RKO (cell line): ENCODE results near the gene CACNA2D3.

ENCODE experiments used
- DNase-seq: peaks from one replicate; pipeline ENCODE4 v3.0.0-alpha.2; 2016; ENCODE audit warnings: low spot score

Gene CACNA2D3

GRCh38 chr3:54274607-54275006 lies 152.3 kb downstream of the CACNA2D3 start:
- DNase-seq = no peak

GRCh38 chr3:54279005-54279583 lies 156.7 kb downstream of the CACNA2D3 start:
- no peak for DNase-seq

DNA sequence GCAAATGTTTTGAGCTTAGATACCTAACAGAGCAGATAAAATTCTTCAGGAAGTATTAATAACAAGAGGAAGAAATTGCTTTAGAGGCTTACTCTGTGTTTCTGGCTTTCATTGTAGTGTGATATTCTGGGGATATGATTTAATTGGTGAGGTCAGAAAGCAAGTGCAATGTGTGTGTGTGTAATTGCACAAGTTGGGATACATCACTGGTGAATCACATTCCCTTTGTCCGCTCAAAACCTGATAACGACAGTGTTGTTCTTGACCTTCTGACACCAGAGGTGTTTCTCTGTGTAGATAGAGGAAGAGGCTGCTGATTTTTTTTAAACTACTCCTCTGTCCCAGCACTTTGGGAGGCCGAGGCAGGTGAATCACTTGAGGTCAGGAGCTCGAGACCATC lies 161.1 kb downstream of the CACNA2D3 start:
- DNase-seq = no peak

DNA sequence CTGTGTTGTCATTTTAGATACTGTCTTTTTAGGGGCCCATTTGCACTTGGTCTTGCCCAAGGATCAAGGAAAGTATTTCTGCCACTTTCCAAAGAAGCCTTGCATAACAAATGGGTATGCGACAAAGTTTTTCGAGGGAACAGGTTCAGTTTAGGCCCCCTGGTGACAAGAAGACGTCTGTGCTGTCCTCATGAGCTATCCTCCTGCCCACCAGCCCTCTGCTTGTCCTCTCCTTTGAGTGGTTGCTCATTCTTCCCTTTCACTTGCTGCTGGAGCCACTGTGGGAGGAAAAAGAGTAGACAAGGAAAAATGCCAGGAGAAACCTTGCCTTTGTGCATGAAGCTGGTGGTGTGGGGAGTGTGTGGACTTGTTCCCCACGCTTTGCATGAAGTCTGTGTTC lies 171.9 kb downstream of the CACNA2D3 start:
- DNase-seq = no peak

GRCh38 chr3:54296531-54296930 lies 174.2 kb downstream of the CACNA2D3 start:
- no peak for DNase-seq

DNA sequence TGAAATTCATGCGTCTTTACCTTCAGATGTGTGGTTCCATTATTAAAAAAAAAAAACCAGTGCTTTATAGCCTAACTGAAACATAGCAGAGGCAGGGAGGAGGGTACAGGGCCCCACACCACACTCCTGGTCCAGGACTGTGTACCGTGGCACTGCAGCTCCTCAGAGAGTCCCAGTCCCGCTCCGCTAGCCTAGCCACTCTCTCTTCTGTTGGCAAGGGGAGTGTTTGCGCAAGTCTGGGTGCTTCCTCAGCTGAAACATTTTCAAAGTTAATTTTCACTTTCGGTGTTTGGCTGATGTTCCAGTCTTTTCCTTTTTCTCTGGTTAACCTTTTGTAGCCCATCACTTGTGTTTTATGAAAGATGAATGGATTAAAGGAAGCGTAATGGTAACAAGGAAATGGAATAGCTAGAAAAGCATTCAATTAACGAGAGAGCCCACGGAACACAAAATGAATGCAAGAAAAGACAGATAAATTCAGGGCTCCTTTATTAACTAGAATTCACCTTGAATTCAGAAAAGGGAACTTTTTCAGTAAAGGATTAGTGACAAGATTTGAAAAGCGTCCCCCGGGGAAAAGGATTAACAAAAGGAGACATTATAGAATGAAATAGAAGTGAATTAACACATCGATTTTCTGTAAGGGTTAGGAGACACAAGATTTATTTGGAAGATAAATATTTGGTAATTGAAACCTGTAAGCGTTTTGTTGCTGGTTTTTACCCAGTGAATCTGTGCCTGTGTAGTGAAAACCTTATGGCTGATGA lies 177.0 kb downstream of the CACNA2D3 start:
- no peak for DNase-seq

DNA sequence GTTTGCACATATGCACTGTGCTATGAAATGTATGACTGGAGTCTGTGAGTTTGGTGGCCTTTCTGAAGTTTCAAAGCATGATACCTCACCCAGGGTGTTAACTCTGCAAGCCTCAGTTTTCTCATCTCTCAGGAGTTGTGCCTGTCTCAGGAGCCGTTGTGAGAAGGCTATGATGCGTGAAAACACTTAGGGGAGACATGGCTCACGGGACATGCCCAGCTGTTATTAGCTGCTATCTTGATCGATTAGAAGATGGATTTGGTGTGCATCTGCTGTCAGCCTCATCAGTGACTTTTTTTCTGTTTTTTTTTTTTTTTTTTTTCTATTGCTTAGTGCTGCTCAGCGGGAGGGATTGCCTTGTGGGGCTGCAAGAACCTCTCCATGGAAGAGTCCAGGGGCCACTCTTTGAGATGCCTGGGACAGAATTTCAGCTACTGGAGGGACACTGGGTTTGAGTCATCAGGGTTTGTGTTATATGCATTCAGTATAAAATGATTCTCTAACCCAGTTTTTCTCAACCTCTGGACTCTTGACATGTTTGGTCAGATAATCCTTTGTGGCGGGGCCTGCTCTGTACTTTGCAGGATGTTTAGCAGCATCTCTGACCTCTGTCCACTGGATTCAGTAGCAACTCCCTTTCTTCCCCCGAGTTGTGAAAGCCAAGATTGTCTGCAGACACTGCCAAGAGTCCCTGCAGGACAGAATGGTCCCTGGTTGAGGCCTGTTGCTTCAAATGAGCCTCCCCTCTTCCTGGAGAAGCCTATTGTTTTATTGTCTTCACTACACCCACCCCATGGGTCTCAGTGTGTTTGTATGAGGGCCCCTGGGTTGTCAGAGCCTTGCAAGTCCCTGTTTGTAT lies 181.4 kb downstream of the CACNA2D3 start:
- no peak for DNase-seq

- no peak for DNase-seq
These were observed 182.5 kb downstream of the CACNA2D3 start for GRCh38 chr3:54304877-54305276.

GRCh38 chr3:54305409-54306099 lies 183.2 kb downstream of the CACNA2D3 start:
- DNase-seq = no peak

DNA sequence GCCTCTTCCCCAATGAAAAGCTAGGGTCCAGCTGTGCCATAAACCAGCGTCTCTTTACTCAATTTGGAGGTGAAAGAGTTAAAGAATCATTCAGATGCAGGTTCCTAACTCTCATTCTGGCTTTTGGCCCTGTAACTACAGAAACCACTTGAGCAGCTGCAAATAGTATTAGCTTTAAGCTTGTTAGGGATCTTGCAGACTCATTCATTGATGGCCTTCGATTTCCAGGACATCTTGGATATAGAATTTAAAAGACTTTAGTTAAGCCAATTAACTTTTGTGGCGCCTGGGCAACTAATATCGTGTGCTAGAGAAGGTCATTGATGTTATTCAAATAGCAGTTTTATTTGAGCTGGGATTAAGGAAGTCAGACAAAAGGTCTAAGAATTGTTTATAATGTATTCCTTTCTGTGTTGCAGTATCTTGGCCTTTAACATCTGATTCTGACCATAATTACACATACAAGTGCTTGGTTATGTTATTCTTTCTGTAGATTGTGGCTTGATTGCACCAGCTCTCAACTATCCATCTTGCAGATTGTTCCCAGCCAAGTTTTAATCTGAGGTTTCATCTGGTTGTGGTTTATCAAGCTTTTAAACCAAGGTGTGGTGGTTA lies 185.3 kb downstream of the CACNA2D3 start:
- DNase-seq = no peak

- DNase-seq = no peak
These were observed 187.2 kb downstream of the CACNA2D3 start for GRCh38 chr3:54309601-54310000.

GRCh38 chr3:54311211-54311747 lies 188.9 kb downstream of the CACNA2D3 start:
- no peak for DNase-seq

GRCh38 chr3:54312156-54312899 lies 190.0 kb downstream of the CACNA2D3 start:
- DNase-seq = no peak

DNA sequence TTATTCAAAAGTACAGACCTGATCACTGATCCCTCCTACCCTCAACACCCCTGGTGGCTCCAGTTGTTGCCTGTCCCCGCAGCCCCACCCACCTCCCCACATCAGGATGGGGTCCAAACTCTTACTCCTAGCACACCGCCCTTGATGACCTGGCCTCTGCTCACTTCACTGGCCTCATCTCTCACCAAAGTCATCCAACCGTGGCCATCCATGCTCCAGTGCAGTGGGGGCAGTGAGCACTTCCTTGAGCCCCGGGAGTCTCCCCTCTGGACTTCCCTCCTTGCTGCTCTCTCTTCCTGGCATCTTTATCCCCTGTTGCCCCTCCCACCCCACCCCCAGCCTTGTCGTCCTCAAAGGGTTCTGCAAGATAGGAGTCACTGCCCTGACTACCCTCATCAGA lies 191.1 kb downstream of the CACNA2D3 start:
- DNase-seq = no peak

DNA sequence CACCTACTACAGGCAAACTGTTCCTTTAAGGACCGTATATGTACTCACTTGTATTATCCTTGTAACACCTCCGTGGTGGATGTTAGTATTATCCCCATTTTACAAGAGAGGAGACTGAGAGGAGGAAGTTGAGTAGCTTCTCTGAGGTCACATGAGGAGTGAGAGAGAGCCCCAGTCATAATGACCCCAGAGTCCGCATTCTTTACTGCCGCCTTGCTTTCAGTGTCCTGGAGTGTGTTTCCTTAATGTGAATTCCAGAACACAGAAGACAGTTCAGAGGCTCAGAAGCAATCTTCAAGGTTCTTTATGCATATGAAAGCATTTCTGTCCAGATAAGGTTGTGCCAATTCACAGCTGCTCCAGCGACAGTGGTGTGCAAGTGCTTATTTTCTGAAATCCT lies 199.2 kb downstream of the CACNA2D3 start:
- DNase-seq = no peak

GRCh38 chr3:54322354-54322753 lies 200.0 kb downstream of the CACNA2D3 start:
- DNase-seq = no peak

DNA sequence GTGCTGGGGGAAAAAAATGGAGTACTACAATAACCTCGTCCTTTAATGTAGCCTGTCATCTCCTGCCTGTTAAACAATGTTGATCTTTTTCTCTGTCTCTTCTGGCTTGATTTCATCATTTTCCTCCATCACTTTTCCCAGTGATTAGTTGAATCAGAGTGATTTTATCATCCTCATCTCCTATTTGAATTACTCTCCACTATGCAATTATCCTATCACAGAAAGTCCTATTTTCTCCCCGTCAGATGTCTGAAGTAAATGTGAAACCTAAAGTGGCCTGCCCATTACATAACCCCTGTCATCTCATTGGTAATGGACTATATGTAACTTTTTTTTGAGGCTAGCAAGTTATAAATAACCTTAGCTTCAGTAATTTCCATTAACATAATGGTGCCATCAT lies 201.8 kb downstream of the CACNA2D3 start:
- no peak for DNase-seq

GRCh38 chr3:54326951-54327350 lies 204.6 kb downstream of the CACNA2D3 start:
- DNase-seq = no peak

DNA sequence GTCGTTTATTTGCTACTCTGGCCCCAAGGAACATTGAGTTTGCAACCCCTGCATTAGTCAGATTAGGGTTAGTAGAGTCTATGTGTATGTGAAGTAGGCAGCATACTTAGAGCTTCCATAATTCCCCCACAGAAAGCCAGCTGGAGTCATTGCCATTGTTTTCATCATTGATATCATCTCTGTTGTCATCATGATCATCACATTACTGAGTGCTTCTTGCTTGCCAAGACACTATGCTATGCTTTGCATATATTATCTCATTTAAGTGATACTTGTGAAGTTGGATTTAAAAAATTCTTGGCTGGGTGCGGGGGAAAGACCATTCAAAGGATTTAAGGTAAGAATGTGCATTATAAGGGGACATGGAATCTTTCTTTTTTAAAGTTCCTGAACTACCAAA lies 209.0 kb downstream of the CACNA2D3 start:
- no peak for DNase-seq

- DNase-seq = no peak
These were observed 215.5 kb downstream of the CACNA2D3 start for GRCh38 chr3:54337846-54338245.

- DNase-seq = no peak
These were observed 217.3 kb downstream of the CACNA2D3 start for GRCh38 chr3:54339608-54340007.
